Measurements from ENCODE around the gene FLNB. TPM values are rescaled to one million over a fixed set of nuclear protein-coding genes. Genes with fewer than 3 reads are reported as not detected.

The FLNB gene
- total RNA-seq, 1 donor from 2014 or later = 521 TPM

- Mint-ChIP-seq H3K4me3 (ENCODE audit: unreplicated experiment) (peak overlapping the region; percentile 57), H3K4me1 (ENCODE audit: low read depth, unreplicated experiment) (peaks cover 68% of the 10 kb centered on the region), H3K27ac (ENCODE audit: unreplicated experiment) (peak overlapping the region; percentile 81), H3K36me3 (ENCODE audit: low read depth, unreplicated experiment) (no peaks in the 10 kb centered on the region), H3K9me3 (ENCODE audit: unreplicated experiment) (no peaks in the 10 kb centered on the region), H3K27me3 (ENCODE audit: low read depth, unreplicated experiment) (no peaks in the 10 kb centered on the region)
- Histone ChIP-seq H3K27me3 (ENCODE audit: insufficient read depth, low read length) (no peaks in the 10 kb centered on the region), H4K20me1 (ENCODE audit: insufficient read depth, low read length) (peaks cover 93% of the 10 kb centered on the region), H3K4me3 (ENCODE audit: insufficient read depth, low read depth, low read length) (no peak overlapping the region), H3K9me3 (ENCODE audit: insufficient read depth, low read depth, low read length) (no peaks in the 10 kb centered on the region), H3K9ac (ENCODE audit: low read length) (no peak overlapping the region), H3K4me2 (ENCODE audit: low read length) (peak overlapping the region; percentile 21), H3K4me1 (ENCODE audit: insufficient read depth, low read length) (peaks cover 16% of the 10 kb centered on the region), H3K36me3 (ENCODE audit: insufficient read depth, low read length) (no peaks in the 10 kb centered on the region), H2AFZ (ENCODE audit: low read depth, low read length) (no peak overlapping the region), H3K79me2 (ENCODE audit: insufficient read depth, low read length) (peaks cover 99% of the 10 kb centered on the region), H3K27ac (ENCODE audit: low read depth, low read length) (no peak overlapping the region)
- DNase-seq (ENCODE audit: low read depth) (no peak), FAIRE-seq (no peak)
- no peak for TF ChIP-seq EZH2 (IDR thresholded peaks at IDR 0.05; ENCODE audit: insufficient read depth, low read length)
- no peak for TF ChIP-seq CTCF (IDR thresholded peaks at IDR 0.05; ENCODE audit: insufficient read depth, low read depth, low read length)
Measured at GRCh38 chr3:58020783-58021071, 12.5 kb downstream of the FLNB start.

- Histone ChIP-seq H3K27ac (ENCODE audit: low read depth, low read length) (no peak overlapping the region), H3K4me3 (ENCODE audit: insufficient read depth, low read depth, low read length) (no peak overlapping the region), H3K27me3 (ENCODE audit: insufficient read depth, low read length) (no peaks in the 10 kb centered on the region), H3K79me2 (ENCODE audit: insufficient read depth, low read length) (peaks cover 99% of the 10 kb centered on the region), H4K20me1 (ENCODE audit: insufficient read depth, low read length) (peaks cover 93% of the 10 kb centered on the region), H3K4me2 (ENCODE audit: low read length) (no peak overlapping the region), H3K4me1 (ENCODE audit: insufficient read depth, low read length) (peaks cover 21% of the 10 kb centered on the region), H3K9ac (ENCODE audit: low read length) (no peak overlapping the region), H2AFZ (ENCODE audit: low read depth, low read length) (no peak overlapping the region), H3K36me3 (ENCODE audit: insufficient read depth, low read length) (no peaks in the 10 kb centered on the region), H3K9me3 (ENCODE audit: insufficient read depth, low read depth, low read length) (no peaks in the 10 kb centered on the region)
- Mint-ChIP-seq H3K9me3 (ENCODE audit: unreplicated experiment) (no peaks in the 10 kb centered on the region), H3K27me3 (ENCODE audit: low read depth, unreplicated experiment) (no peaks in the 10 kb centered on the region), H3K36me3 (ENCODE audit: low read depth, unreplicated experiment) (peaks cover under 1% of the 10 kb centered on the region), H3K27ac (ENCODE audit: unreplicated experiment) (peak overlapping the region; percentile 81), H3K4me1 (ENCODE audit: low read depth, unreplicated experiment) (peaks cover 72% of the 10 kb centered on the region), H3K4me3 (ENCODE audit: unreplicated experiment) (peak overlapping the region; percentile 72)
- FAIRE-seq = no peak
- DNase-seq (ENCODE audit: low read depth) = no peak
- no peak for TF ChIP-seq CTCF (IDR thresholded peaks at IDR 0.05; ENCODE audit: insufficient read depth, low read depth, low read length)
- no peak for TF ChIP-seq EZH2 (IDR thresholded peaks at IDR 0.05; ENCODE audit: insufficient read depth, low read length)
Measured at GRCh38 chr3:58021072-58021959, 13.1 kb downstream of the FLNB start.

- FAIRE-seq (no peak), DNase-seq (ENCODE audit: low read depth) (no peak)
- TF ChIP-seq EZH2 (IDR thresholded peaks at IDR 0.05; ENCODE audit: insufficient read depth, low read length) (no peak), CTCF (IDR thresholded peaks at IDR 0.05; ENCODE audit: insufficient read depth, low read depth, low read length) (no peak)
- Histone ChIP-seq H4K20me1 (ENCODE audit: insufficient read depth, low read length) (peaks cover 95% of the 10 kb centered on the region), H3K36me3 (ENCODE audit: insufficient read depth, low read length) (no peaks in the 10 kb centered on the region), H2AFZ (ENCODE audit: low read depth, low read length) (no peak overlapping the region), H3K4me3 (ENCODE audit: insufficient read depth, low read depth, low read length) (no peak overlapping the region), H3K4me2 (ENCODE audit: low read length) (no peak overlapping the region), H3K27me3 (ENCODE audit: insufficient read depth, low read length) (no peaks in the 10 kb centered on the region), H3K9me3 (ENCODE audit: insufficient read depth, low read depth, low read length) (no peaks in the 10 kb centered on the region), H3K27ac (ENCODE audit: low read depth, low read length) (no peak overlapping the region), H3K9ac (ENCODE audit: low read length) (no peak overlapping the region), H3K79me2 (ENCODE audit: insufficient read depth, low read length) (peaks cover 99% of the 10 kb centered on the region), H3K4me1 (ENCODE audit: insufficient read depth, low read length) (peaks cover 24% of the 10 kb centered on the region)
- no peaks in the 10 kb centered on the region for H3K9me3 Mint-ChIP-seq (ENCODE audit: unreplicated experiment)
- H3K4me1 Mint-ChIP-seq (ENCODE audit: low read depth, unreplicated experiment) = peaks cover 74% of the 10 kb centered on the region
- H3K27ac Mint-ChIP-seq (ENCODE audit: unreplicated experiment) = peak overlapping the region; percentile 58
- H3K36me3 Mint-ChIP-seq (ENCODE audit: low read depth, unreplicated experiment) = peaks cover 2% of the 10 kb centered on the region
- H3K4me3 Mint-ChIP-seq (ENCODE audit: unreplicated experiment) = peak overlapping the region; percentile 72
- H3K27me3 Mint-ChIP-seq (ENCODE audit: low read depth, unreplicated experiment) = no peaks in the 10 kb centered on the region
Measured at GRCh38 chr3:58021962-58022361, 13.7 kb downstream of the FLNB start.
